Lower leg skin (tissue), 4 donors: ENCODE results near the gene PAX1. TPM values are rescaled to one million over a fixed set of nuclear protein-coding genes. Genes with fewer than 3 reads are reported as not detected.

Experiments used
- DNase-seq, 2 donors: peaks; one replicate each; pipeline ENCODE4 v3.0.0-alpha.2; 2019; ENCODE audit warnings: low spot score in 2 of 2
- H3K4me3 ChIP-seq: fragments of 200-600 bp; sonication (generic); 2 replicates; pipeline ENCODE4 v1.5.1; 2017; ENCODE audit warnings: mild to moderate bottlenecking, low read depth; ENCODE audit not compliant: poor library complexity, severe bottlenecking
- CTCF ChIP-seq, 3 donors: fragments of 450-650 bp; IDR thresholded peaks; one replicate each; pipeline ENCODE4 v1.5.1; 2016; ENCODE audit warnings: antibody characterized with exemption in 3 of 3, mild to moderate bottlenecking in 3 of 3, moderate library complexity in 2 of 3
- POLR2A ChIP-seq, 2 donors: fragments of 450-650 bp; IDR thresholded peaks; one replicate each; pipeline ENCODE4 v1.6.1; 2016 to 2017; ENCODE audit warnings: antibody characterized with exemption in 2 of 2, mild to moderate bottlenecking in 1 of 2, moderate library complexity in 1 of 2
- WGBS, 2 donors: methylation state at CpG; one replicate each; pipeline ENCODE4 v1.1.5; 2018; 5-methylcytosine and 5-hydroxymethylcytosine counted together
- intact Hi-C: fragments of 100-400 bp; cut with DNase I; formaldehyde crosslinking; loops from one replicate; pipeline ENCODE4 v1.15.0; 2023; ENCODE audit warnings: low total_unique reads
- total RNA-seq, 4 donors: library from RNA; depleted of rRNA; stranded (reverse); fragments of >200 nt; gene quantifications; one replicate each; pipeline ENCODE4 v1.1.0, GENCODE V29; 2016

The PAX1 gene
- 1 to 10 TPM in 1 of 4 donors, under 1 TPM in 2, not detected in 1; 0.05 to 2.8 (median 0.19) TPM for total RNA-seq

GRCh38 chr20:21705575-21706260, at the start of gene PAX1:
Gene PAX1 (plus strand): TSS chr20:21705664. CDS start chr20:21705713, 49 bp downstream.
- WGBS, 2 donors: 2% methylated on average over 28 to 47 of the region's 73 CpGs
- TF ChIP-seq POLR2A (IDR thresholded peaks at IDR 0.05) (no peak), CTCF (IDR thresholded peaks at IDR 0.05) (no peak)
- no peak within 1 kb of the TSS for H3K4me3 ChIP-seq
- intact Hi-C loops: no loop called here
- DNase-seq: no peak

- intact Hi-C loops: no loop called here
- WGBS, 2 donors: 53 to 61% methylated on average over 7 of the region's 7 CpGs
- H3K4me3 ChIP-seq: no peak overlapping the region
- no peak for DNase-seq
- no peak for TF ChIP-seq POLR2A (IDR thresholded peaks at IDR 0.05)
- TF ChIP-seq CTCF (IDR thresholded peaks at IDR 0.05): no peak
Measured at GRCh38 chr20:21656308-21657067, 49.0 kb upstream of the PAX1 start.

GRCh38 chr20:21661488-21662055, 43.9 kb upstream of the PAX1 start:
- WGBS, 2 donors: 40 to 45% methylated on average over 8 of the region's 8 CpGs
- intact Hi-C loops: no loop called here
- DNase-seq: no peak
- TF ChIP-seq CTCF (IDR thresholded peaks at IDR 0.05) (no peak), POLR2A (IDR thresholded peaks at IDR 0.05) (no peak)
- no peak overlapping the region for H3K4me3 ChIP-seq

GRCh38 chr20:21663465-21663864, 42.0 kb upstream of the PAX1 start:
- WGBS, 2 donors: 66 to 75% methylated on average over 2 of the region's 2 CpGs
- H3K4me3 ChIP-seq: no peak overlapping the region
- no peak for DNase-seq
- intact Hi-C loops: no loop called here
- no peak for TF ChIP-seq CTCF (IDR thresholded peaks at IDR 0.05)

GRCh38 chr20:21665687-21666446, 39.6 kb upstream of the PAX1 start:
- no peak for DNase-seq
- WGBS, 2 donors: 83 to 86% methylated on average over 11 of the region's 11 CpGs
- H3K4me3 ChIP-seq: no peak overlapping the region
- intact Hi-C loops: no loop called here
- TF ChIP-seq POLR2A (IDR thresholded peaks at IDR 0.05): no peak

GRCh38 chr20:21670126-21670525, 35.3 kb upstream of the PAX1 start:
- WGBS, 2 donors: 74 to 79% methylated on average over 12 of the region's 12 CpGs
- TF ChIP-seq CTCF (IDR thresholded peaks at IDR 0.05) (no peak), POLR2A (IDR thresholded peaks at IDR 0.05) (no peak)
- DNase-seq: no peak
- no peak overlapping the region for H3K4me3 ChIP-seq
- intact Hi-C loops: no loop called here
